Ovary (tissue), 3 donors: ENCODE results near the gene LMOD1.

Experiments
- CTCF ChIP-seq, 3 donors: fragments of 450-650 bp in 2 of 3; fragments of 200-600 bp in 1 of 3; IDR thresholded peaks; one replicate each; pipeline versions ENCODE4 v1.5.1 to v1.8.0; 2016 to 2022; ENCODE audit warnings: antibody characterized with exemption in 3 of 3, mild to moderate bottlenecking in 1 of 3
- EP300 ChIP-seq: sonication (generic); formaldehyde crosslinking; IDR thresholded peaks from one replicate; pipeline ENCODE4 v1.6.1; 2017; ENCODE audit warnings: antibody characterized with exemption
- POLR2A ChIP-seq: fragments of 450-650 bp; IDR thresholded peaks from one replicate; pipeline ENCODE4 v1.6.1; 2017; ENCODE audit warnings: antibody characterized with exemption, mild to moderate bottlenecking, moderate library complexity
- donor health status: DM: no; HTN: no; CAD: no.

- TF ChIP-seq POLR2A = no peak
- TF ChIP-seq CTCF (IDR thresholded peaks at IDR 0.05) = no peak
- no peak for TF ChIP-seq EP300
These were observed 43.2 kb downstream of the LMOD1 start for GRCh38 chr1:201903135-201903534.
